AG09319 (cell line): Measurements from ENCODE around the gene POLE.

Experiments used
- DNase-seq: peaks from one replicate; pipeline ENCODE4 v3.0.0-alpha.2; 2010; ENCODE audit warnings: low read depth; ENCODE audit errors: extremely low read depth
- CTCF ChIP-seq: IDR thresholded peaks from 2 replicates; pipeline ENCODE4 v1.5.1; 2011; ENCODE audit warnings: low read depth, mild to moderate bottlenecking, inconsistent platforms, low read length, moderate library complexity

POLE gene

GRCh38 chr12:132690112-132690511 is 3.0 kb upstream of the POLE start:
- TF ChIP-seq CTCF = no peak
- no peak for DNase-seq

- no peak for TF ChIP-seq CTCF
- no peak for DNase-seq
These were observed 2.1 kb upstream of the POLE start for GRCh38 chr12:132689227-132689626.

- no peak for TF ChIP-seq CTCF
- DNase-seq = no peak
These were observed 324 bp downstream of the POLE start for GRCh38 chr12:132686825-132687210.

GRCh38 chr12:132685400-132685799 is 1.7 kb downstream of the POLE start:
- TF ChIP-seq CTCF = no peak
- DNase-seq = no peak

- no peak for DNase-seq
- TF ChIP-seq CTCF = no peak
These were observed 9.7 kb downstream of the POLE start for GRCh38 chr12:132677492-132677891.

- DNase-seq = no peak
- no peak for TF ChIP-seq CTCF
These were observed 11.2 kb downstream of the POLE start for GRCh38 chr12:132675757-132676432.

- TF ChIP-seq CTCF = no peak
These were observed 12.6 kb downstream of the POLE start for GRCh38 chr12:132674561-132674960.

More at GRCh38 chr12:132674561-132674960, 12.6 kb downstream of the POLE start:
- DNase-seq = no peak
